ENCODE results near the gene RASA3.
"Not testable (repeated sequence)": the region's sequence is repeated elsewhere in the genome, so short reads cannot be mapped to it uniquely, and the experiment has no call there.

Gene RASA3

DNA sequence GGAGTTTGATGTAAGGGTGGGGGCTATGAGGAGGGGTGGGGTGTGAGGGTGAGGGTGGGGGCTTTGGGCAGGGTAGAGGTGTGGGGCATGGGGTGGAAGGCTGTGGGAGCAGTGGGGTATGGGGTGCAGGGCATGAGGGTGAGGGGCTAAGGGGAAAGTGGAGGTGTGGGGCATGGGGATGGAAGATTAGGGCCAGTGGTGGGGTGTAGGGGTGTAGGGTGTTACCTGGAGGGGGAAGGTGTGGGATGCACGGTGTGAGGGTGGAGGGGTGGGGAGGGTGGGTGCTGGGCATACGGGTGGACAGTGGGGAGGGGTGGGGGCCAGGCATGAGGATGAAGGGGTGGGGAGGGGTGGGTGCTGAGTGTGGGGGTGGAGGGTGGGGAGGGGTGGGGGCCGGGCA is 22.9 kb upstream of the RASA3 start:
- no peak for DNase-seq

DNA sequence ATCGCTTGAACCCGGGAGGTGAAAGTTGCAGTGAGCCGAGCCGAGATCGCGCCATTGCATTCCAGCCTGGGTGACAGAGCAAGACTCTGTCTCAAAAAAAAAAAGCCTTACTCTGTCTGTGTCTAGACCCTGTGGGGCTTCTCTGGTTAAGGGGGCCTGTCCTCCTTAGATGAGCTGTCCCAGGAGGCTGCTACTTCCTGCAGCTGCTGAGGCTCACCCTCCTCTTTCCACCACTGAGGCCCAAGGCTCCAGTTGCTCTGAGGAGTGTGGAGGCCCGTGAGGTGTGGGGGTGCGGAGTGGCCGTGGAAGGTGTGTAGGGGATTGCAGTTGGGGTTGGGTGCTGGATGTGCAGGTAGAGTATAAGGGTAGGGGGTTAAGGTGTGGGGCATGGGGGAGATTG is 22.1 kb upstream of the RASA3 start:
- DNase-seq = no peak

DNA sequence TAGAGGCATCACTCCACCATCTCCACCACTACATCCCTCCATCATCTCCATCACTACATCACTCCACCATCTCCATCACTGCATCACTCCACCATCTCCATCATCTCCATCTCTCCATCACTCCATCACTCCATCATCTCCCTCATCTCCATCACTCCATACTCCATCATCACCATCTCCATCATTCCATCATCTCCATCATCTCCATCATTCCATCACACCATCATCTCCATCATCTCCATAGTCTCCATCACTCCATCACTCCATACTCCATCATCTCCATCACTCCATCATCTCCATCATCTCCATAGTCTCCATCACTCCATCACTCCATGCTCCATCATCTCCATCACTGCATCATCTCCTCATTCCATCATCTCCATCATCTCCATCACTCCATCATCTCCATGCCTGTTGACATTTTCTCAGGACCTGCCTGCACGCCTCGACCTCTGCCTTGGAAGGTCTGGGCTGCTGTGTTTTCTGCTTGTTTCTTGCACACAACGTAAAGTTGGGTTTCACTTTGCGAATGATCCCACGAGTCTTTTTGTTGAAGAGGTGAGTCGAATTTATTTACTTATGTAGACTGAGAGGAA is 21.2 kb upstream of the RASA3 start:
- DNase-seq = no peak

DNA sequence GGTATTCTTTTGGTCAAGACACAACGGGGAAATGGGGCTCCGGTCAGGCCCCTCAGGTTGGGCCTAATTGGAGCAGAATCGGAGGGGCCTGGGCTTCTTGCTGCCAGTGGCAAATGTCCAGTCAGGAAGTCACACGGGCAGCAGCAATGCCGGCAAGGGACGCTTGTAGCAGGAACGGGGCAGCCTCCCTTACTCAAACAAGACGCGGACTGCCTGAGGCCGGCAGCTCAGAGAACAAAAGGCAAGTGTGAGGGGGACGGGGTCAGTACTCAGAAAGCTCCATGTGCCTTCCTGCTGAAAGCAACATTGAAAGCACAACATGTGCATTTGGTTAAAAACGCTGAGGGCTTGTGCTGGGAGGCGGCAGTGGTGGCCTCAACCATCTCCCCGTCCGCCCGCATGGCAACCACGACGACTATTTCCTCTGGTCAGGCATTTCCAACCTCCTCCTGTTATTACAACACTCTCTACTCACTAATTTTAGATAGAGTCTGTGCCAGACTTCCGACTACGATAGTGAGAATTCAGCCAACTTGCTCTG is 20.5 kb upstream of the RASA3 start:
- no peak for DNase-seq

DNA sequence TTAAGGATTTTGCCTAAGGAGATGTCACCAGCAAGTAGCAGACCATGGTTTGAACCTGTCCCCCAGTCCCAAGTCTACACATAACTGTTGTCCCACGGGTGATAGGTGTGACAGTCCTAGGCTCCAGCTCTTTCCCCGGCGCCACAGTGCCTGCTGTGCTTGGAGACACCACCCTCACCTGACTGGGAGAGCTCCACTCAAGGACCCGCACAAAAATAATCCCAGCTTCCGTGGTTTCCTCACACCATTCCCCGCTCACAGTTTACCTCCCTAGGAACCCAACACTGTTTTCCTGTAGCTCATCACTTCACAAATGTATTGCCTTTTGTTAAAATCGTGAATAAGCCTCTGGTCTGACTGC is 19.8 kb upstream of the RASA3 start:
- no peak for DNase-seq

DNA sequence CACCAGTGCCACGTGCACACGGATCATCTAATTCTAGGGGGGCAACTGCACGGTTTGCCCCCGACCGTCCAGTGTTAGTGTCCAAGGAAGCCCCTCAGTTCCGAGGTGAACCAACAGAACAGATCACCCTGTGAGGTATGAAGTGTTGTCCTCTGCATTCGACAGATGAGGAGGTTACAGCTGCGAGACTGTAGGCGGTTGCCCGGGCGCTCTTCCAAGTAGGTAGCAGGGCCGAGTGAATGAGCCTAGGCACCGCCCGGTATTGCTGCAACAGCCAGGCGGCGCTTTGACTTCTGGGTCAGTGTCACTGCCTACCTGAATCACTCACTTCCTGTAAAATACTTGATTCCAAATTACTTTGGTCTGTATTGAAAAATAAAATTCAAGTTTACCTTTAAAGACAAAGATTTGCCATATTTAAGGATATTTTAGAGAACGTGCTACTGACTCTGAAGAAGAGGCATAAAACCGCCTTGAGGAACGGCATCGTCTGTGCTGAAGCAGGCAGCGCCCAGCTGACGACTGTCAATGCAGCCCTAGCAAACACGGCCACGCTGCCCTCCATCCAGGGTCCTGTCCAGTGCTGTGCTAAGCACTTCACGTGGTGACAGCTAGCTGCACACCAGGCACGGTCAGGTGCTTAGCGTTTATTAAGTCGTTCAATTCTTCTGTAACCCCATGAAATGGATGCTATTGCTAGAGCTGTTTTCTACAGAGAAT is 19.3 kb upstream of the RASA3 start:
- DNase-seq = no peak

GRCh38 chr13:114151031-114151430 is 18.6 kb upstream of the RASA3 start:
- no peak for DNase-seq

GRCh38 chr13:114149774-114150740 is 17.6 kb upstream of the RASA3 start:
- DNase-seq = no peak

- not testable (repeated sequence) for DNase-seq
These were observed 16.5 kb upstream of the RASA3 start for GRCh38 chr13:114148886-114149285.

GRCh38 chr13:114148521-114148855 is 16.1 kb upstream of the RASA3 start:
- no peak for DNase-seq

DNA sequence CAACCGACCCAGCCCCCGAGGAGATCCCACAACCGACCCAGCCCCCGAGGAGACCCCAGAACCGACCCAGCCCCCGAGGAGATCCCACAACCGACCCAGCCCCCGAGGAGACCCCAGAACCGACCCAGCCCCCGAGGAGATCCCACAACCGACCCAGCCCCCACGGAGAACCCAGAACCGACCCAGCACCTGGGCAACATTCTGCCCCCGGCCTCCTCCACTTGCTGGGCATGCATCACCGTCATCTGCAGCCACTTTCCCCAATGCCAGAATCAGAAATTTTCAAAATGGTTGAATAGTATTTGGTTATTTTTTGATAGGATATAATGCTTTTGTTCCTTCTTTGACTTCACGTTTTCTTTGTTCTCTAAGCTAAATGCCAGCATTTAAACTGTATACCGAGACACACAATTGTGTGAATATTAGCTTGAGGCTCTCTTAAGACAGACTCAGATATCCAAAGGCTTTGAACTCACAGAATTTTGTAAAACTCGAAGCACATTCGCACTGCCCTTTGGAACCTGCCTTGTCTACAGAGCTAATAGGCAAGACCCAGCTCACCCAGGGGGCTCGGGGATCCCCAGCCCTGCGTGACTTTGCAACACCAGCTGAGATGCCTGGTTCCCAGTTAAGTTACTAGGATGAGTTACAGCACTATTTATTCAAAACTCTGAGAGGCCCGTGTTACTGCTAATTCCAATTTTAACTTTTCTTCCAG is 15.5 kb upstream of the RASA3 start:
- DNase-seq = no peak

DNA sequence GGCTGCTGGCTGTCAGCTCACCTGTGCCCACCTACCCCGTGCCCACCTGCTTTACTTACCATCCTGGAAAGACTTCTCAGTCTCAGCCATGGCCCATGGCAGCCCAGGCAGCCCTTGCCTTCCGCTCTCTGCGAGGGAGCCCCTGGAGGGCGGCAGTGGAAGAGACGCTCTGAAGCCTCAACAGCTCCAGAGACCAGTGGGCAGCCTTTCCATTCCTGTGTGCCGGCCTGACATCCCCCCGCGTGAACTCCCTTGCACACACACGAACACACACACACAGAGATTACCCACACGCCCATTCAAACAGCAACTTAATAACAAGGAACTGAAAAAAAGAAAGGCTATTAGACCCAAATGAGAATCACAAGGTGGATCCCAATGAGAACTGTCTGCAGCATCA is 14.2 kb upstream of the RASA3 start:
- DNase-seq = no peak

GRCh38 chr13:114146173-114146572 is 13.8 kb upstream of the RASA3 start:
- no peak for DNase-seq

- DNase-seq = no peak
These were observed 13.3 kb upstream of the RASA3 start for GRCh38 chr13:114145722-114146121.

- no peak for DNase-seq
These were observed 12.8 kb upstream of the RASA3 start for GRCh38 chr13:114145256-114145655.

- no peak for DNase-seq
These were observed 12.3 kb upstream of the RASA3 start for GRCh38 chr13:114144606-114145244.

DNA sequence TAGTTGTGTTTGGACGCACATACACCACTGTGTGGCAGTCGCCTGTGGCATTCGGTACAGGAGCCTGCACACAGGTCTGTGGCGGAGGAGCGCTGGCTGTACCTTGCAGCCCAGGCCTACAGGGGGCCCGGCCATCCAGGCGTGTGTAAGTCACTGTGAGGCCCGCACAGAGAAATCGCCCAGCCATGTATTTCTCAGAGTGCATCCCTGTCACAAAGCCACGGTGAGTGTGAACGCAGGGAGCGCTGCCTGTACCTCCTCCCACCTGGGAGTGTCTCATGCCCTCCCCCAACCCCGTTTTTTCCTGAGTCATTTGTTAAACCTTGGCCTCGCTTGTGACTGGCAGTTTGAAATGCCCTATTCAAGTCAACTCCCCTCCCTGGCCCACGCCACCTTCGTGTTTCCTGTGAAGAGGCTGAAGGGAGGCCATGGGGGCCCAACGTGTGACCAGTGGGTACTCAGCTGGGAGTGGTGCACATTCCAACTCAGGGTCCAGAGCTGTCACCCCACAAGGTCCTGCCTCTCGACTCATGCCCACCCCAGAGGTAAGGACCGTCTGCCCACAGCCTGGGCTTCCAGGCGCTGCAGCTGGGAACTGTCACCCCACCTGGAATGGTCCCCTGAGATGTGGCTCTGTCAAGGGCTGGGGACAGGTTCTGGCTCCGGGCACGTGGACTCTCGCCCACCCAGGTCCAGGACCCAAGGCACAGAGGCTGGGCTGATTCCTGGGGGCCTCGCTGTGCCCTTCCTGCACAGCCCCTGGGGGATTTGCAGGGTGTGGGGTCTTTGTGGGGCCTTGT is 11.6 kb upstream of the RASA3 start:
- no peak for DNase-seq

GRCh38 chr13:114142640-114143490 is 10.4 kb upstream of the RASA3 start:
- DNase-seq = no peak

GRCh38 chr13:114142137-114142550 is 9.7 kb upstream of the RASA3 start:
- DNase-seq = no peak

- DNase-seq = no peak
These were observed 9.0 kb upstream of the RASA3 start for GRCh38 chr13:114141261-114141996.
